Stimulated activated CD4-positive, alpha-beta T cell treated with anti-CD3 and anti-CD28 coated beads, Interleukin-1b, Interleukin-23, amount 100 ng/mL, for 4 hours (primary cell): ENCODE measurements around the gene PSTPIP2.
"Not testable (repeated sequence)": the region's sequence is repeated elsewhere in the genome, so short reads cannot be mapped to it uniquely, and the experiment has no call there.

Source experiments
- DNase-seq, 2 donors: peaks; one replicate each; pipeline ENCODE4 v3.0.0-alpha.2; 2020; ENCODE audit warnings: low read depth in 2 of 2

Gene PSTPIP2

DNA sequence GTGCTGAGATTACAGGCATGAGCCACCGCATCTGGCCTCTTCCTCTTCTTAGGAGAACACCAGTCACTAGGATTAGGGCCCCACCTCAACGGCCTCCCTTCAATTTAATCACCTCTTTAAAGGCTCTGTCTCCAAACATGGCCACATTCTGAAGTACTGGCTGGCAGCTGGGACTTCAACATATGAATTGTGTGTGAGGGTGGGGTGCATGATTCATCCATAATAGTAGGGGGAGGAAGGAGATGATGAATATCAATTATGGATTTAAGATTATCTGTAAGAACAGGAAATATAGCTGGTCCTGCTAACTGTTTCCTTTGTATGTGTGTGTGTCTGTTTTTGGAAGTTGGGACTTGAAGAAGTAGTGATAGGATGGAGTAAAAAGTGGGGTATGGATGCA, 90.2 kb downstream of the PSTPIP2 start:
- no peak for DNase-seq

GRCh38 chr18:45980229-45980628, 91.8 kb downstream of the PSTPIP2 start:
- DNase-seq: no peak

- no peak for DNase-seq
Observed at GRCh38 chr18:45978084-45978483, 94.0 kb downstream of the PSTPIP2 start.

GRCh38 chr18:45976974-45977373, 95.1 kb downstream of the PSTPIP2 start:
- no peak for DNase-seq

GRCh38 chr18:45976566-45976965, 95.5 kb downstream of the PSTPIP2 start:
- no peak for DNase-seq

DNA sequence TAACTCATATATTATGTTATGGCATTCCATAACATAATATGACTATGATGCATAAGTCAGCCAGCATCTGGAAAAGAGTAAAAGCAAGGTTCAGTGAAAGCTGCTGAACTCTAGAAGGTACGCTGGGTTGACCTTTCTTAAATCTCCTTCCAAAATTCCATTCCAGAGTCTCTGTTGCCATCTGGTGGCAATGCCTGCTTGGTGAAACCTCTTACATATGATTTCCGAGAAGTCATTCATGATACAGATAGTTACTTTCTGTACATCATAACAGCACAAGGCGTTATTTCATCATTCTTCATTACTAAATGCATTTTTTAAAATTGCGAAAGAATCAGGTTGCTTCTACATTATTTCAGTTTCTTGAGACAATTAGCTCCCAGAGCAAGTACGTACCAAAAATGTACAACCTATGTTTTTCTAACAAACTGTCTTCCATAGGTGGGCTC, 97.9 kb downstream of the PSTPIP2 start:
- peak; percentile 18 to 57 for DNase-seq

DNA sequence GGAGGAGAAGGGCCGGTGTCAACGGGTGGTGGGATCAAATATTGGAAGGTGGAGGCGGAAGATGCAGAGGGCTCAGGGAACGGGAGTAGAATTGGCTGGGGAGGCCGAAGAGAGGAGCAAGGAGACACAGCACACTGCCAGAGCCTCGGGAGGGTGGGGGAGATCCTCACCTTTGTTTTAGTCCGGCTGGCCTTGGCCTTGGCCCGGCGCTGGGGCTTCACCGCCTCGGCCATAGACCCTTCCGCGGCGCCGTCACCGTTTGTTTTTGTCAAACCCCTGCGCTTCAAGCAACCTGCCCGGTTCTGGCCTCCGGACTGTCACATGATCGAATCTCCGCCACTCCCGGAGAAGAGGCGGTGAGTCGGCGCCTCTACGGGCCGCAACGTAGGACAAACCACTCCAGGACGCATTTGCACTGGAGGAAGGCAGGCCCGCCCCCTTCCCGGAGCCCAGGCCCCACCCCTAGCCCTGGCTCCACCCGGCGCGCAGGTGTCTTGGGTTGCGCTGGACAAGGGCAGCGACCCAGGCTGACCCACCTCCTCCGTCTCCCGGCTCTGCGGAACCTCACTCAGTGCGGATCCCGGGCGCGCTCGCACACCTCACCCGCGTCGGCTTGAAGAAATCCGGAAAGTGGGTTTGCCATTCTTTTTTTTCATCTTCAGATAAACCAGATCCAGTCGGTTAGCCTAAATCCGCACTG, 104.9 kb downstream of the PSTPIP2 start, which contains the start of gene EPG5:
TSS of gene EPG5 (minus strand) at position 323 of the 700 bp plus-strand sequence. CDS start at position 233, 90 bp downstream.
- peak; percentile 84 to 86 for DNase-seq

DNA sequence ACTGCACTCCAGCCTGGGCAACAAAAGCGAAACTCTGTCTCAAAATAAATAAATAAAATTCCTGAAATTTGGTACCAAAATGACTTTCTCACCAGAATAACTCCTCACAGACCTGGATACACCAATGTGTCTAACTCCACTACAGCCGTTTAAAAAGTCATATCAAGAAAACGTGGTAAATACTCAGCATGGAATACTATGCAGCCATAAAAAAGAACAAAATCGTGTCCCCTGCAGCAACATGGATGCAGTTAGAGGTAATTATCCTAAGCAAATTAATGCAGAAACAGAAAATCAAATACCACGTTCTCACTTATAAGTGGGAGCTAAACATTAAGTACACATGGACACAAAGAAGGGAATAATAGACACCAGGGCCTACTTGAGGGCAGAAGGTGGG, 107.1 kb downstream of the PSTPIP2 start:
- DNase-seq: not testable (repeated sequence)

- no peak for DNase-seq
Observed at GRCh38 chr18:45962866-45963265, 109.2 kb downstream of the PSTPIP2 start.

GRCh38 chr18:45962461-45962860, 109.6 kb downstream of the PSTPIP2 start:
- no peak for DNase-seq

DNA sequence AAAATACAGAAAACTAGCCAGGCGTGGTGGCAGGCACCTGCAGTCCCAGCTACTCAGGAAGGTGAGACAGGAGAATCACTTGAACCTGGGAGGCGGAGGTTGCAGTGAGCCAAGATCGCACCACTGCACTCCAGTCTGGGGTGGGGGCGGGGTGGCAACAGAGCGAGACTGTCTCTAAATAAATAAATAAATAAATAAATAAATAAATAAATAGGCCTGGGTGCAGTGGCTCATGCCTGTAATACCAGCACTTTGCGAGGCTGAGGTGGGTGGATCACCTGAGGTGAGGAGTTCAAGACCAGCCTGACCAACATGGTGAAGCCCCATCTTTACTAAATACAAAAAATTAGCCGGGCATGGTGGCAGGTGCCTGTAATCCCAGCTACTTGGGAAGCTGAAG, 112.6 kb downstream of the PSTPIP2 start:
- DNase-seq: not testable (repeated sequence)

DNA sequence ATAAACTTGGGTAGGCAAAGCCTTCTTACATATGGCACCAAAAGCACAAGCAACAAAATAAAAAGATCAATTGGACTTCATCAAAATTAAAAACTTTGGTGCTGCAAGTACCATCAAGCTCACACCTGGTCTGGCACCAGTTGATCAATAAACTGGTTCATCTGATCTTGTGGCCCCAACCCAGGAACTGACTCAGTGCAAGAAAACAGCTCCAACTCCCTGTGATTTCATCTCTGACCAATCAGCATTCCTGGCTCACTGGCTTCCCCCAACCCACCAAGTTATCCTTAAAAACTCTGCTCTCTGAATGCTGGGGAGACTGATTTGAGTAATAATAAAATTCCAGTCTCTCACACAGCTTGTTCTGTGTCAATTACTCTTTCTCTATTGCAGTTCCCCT, 113.3 kb downstream of the PSTPIP2 start:
- no peak for DNase-seq

DNA sequence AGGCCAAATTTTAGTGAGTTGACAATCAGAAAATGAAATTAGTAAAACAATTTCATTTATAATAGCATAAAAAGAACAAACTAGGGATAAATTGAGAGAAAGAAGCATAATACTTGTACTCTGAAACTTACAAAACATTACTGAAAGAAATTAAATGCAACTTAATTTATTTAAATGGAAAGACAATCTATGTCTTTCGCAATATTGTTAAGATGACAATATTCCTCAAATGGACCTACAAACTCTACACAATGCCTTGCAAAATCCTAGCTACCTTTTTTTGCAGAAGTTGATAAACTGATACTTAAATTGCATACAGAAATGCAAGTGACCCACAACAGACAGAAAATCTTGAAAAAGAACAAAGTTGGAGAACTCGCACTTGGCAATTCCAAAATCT, 114.0 kb downstream of the PSTPIP2 start:
- no peak for DNase-seq

DNA sequence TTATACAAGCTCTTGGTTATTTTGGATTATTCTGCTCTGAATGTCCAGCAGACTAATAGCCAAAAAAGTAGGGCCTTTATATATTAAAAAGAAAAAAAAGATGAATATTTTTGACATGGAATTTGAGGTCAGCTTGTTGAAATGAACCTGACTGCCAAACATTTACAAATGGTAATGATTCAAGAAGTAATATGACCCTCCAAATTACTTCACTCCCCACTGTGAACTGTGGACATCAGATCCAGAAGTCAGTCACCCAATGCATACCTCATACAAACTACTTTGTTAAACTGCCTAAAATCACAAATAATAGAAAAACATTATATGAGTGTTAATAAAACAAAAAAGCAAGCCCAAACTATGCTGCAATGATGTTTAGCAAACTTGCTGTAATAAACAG, 115.0 kb downstream of the PSTPIP2 start:
- DNase-seq: no peak

- DNase-seq: no peak
Observed at GRCh38 chr18:45954070-45954934, 117.8 kb downstream of the PSTPIP2 start.

DNA sequence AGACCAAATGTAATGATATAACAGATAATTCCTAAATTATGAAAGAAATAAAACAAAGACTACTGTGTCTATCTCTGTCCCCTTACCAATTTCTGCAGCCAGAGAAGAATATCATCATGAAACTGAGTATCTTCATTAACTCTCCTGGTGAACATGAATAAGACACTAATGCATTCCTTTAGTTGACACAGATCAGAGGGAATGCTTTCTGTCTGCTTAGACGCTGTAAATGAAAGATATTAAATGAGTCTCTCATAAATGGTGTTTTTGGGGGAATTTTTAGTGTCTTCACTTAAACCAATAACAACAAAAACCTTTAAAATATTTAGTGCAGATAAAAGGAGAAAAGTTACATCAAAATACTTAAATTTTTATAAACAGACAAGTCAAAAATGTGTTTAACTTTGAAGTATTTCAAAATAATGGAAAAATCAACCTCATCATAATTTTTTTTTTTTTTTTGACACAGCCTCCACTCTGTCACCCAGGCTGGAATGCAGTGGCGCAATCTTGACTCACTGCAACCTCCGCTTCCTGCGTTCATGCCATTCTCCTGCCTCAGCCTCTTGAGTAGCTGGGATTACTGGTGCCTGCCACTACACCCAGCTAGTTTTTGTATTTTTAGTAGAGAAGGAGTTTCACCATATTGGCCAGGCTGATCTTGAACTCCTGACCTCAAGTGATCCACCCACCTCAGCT, 120.9 kb downstream of the PSTPIP2 start:
- DNase-seq: no peak

DNA sequence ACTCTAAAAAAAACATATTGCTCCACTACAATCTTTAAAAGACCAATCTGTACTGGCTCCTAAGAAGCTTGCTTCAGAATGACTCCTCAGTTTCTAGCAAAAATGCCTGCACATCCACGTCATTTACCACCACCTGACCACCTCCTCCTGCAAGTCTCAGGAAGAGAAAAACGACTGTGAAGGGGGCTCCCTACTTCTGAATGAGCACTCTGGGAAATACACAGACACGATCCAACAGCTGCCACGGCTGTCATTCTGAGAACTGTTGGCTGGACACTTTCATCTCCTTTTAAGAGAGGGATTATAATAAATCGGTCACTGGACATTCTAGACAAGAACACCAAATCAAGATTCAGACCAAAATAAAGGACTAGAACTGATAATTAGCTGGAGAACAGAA, 126.4 kb downstream of the PSTPIP2 start:
- no peak for DNase-seq

DNA sequence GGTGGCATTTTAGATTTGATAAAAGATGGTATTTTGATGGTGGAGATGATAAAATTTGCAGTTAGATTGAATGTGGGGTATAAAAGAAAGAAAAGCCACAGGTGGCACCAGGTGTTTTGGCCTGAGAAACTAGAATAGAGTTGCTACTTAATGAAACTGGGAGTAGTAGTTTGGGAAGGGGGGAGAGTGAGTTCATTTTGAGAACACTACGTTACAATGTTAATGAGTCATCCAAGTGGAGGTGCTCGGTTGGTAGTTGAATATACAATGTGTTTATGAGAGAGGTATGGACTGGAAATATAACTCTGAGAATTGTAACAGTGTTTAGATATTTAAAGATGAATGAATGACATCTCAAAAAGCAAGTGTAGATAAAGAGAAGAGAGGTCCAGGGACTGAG, 131.3 kb downstream of the PSTPIP2 start:
- no peak for DNase-seq

DNA sequence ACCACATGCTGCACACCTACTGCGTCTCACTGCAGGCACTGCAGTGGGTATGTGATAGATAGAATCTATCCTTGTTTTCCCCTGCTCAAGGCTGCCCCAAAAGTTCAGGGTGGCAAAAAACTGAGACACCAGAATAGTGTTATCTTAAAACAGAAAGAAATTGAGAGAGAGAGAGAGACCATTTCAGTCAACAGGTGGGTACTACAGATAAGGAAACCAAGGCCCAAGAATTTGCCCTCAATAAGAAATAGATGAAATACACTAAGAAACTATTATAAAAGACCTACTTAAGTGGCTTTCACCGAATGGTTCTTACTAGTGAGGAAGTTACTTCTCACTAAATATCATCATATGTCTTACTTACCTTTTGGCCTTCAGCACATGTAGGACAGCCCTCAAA, 132.8 kb downstream of the PSTPIP2 start:
- no peak for DNase-seq

- DNase-seq: no peak
Observed at GRCh38 chr18:45938488-45938935, 133.5 kb downstream of the PSTPIP2 start.

GRCh38 chr18:45935591-45936335, 136.3 kb downstream of the PSTPIP2 start:
- DNase-seq: no peak
